Activated CD8-positive, alpha-beta memory T cell treated with anti-CD3 and anti-CD28 coated beads, Interleukin-2, amount 50 U/mL, for 4 hours (primary cell): ENCODE results near the gene YTHDF1.
"Not testable (repeated sequence)": the region's sequence is repeated elsewhere in the genome, so short reads cannot be mapped to it uniquely, and the experiment has no call there.

ENCODE experiments used
- DNase-seq: peaks from one replicate; pipeline ENCODE4 v3.0.0-alpha.2; 2020

Gene YTHDF1

GRCh38 chr20:63216041-63216848 is at the start of gene YTHDF1:
Gene YTHDF1, minus strand, starts transcription at chr20:63216131. Its CDS starts 239 bp downstream, at chr20:63215892.
- peak; percentile 95 for DNase-seq

- no peak for DNase-seq
Observed at GRCh38 chr20:63264519-63264918, 48.6 kb upstream of the YTHDF1 start.

GRCh38 chr20:63264000-63264399 is 48.1 kb upstream of the YTHDF1 start:
- no peak for DNase-seq

- no peak for DNase-seq
Observed at GRCh38 chr20:63262836-63263235, 46.9 kb upstream of the YTHDF1 start.

GRCh38 chr20:63261795-63262528 is 46.0 kb upstream of the YTHDF1 start:
- no peak for DNase-seq

GRCh38 chr20:63261060-63261794 is 45.3 kb upstream of the YTHDF1 start:
- no peak for DNase-seq

- DNase-seq: no peak
Observed at GRCh38 chr20:63260521-63260920, 44.6 kb upstream of the YTHDF1 start.

GRCh38 chr20:63259734-63260460 is 44.0 kb upstream of the YTHDF1 start:
- no peak for DNase-seq

- DNase-seq: no peak
Observed at GRCh38 chr20:63258781-63259180, 42.9 kb upstream of the YTHDF1 start.

- DNase-seq: no peak
Observed at GRCh38 chr20:63257629-63258028, 41.7 kb upstream of the YTHDF1 start.

- no peak for DNase-seq
Observed at GRCh38 chr20:63256954-63257353, 41.0 kb upstream of the YTHDF1 start.

GRCh38 chr20:63255931-63256704 is 40.2 kb upstream of the YTHDF1 start:
- DNase-seq: no peak

- no peak for DNase-seq
Observed at GRCh38 chr20:63254606-63255384, 38.9 kb upstream of the YTHDF1 start.

GRCh38 chr20:63254232-63254605 is 38.3 kb upstream of the YTHDF1 start, which contains the start of gene NKAIN4:
Gene NKAIN4, minus strand, starts transcription at chr20:63254463. Its CDS starts 13 bp downstream, at chr20:63254450.
- DNase-seq: no peak

GRCh38 chr20:63253438-63254231 is 37.7 kb upstream of the YTHDF1 start:
- DNase-seq: no peak

GRCh38 chr20:63253065-63253437 is 37.1 kb upstream of the YTHDF1 start:
- no peak for DNase-seq

GRCh38 chr20:63252284-63252711 is 36.4 kb upstream of the YTHDF1 start:
- DNase-seq: no peak

- DNase-seq: not testable (repeated sequence)
Observed at GRCh38 chr20:63251350-63251749, 35.4 kb upstream of the YTHDF1 start.

GRCh38 chr20:63249891-63250290 is 34.0 kb upstream of the YTHDF1 start:
- DNase-seq: no peak
